HepG2 (cell line): Measurements from ENCODE around the gene CCDC191. TPM values are rescaled to one million over a fixed set of nuclear protein-coding genes. Genes with fewer than 3 reads are reported as not detected.

Experiments
- AGO1 ChIP-seq: fragments of 200-400 bp; formaldehyde crosslinking; IDR thresholded peaks from 2 replicates; pipeline ENCODE4 v1.6.1; 2017; ENCODE audit warnings: mild to moderate bottlenecking, low read depth, low read length, moderate library complexity; ENCODE audit not compliant: poor library complexity, severe bottlenecking
- ETS1 ChIP-seq: sonication (generic); formaldehyde crosslinking; IDR thresholded peaks from 2 replicates; pipeline ENCODE4 v1.4.0; 2020; ENCODE audit warnings: missing genetic modification reagents
- ISX ChIP-seq: sonication (generic); formaldehyde crosslinking; conservative IDR thresholded peaks from 2 replicates; pipeline ENCODE4 v1.5.0; 2020; ENCODE audit warnings: missing genetic modification reagents
- SUZ12 ChIP-seq: fragments of 150-350 bp; IDR thresholded peaks from 2 replicates; pipeline ENCODE4 v1.6.1; 2014; ENCODE audit warnings: low read depth, low read length
- ZBTB26 ChIP-seq: IDR thresholded peaks from 2 replicates; pipeline ENCODE4 v1.6.1; 2016; ENCODE audit warnings: missing compliant biosample characterization, missing genetic modification reagents, borderline replicate concordance
- ZBTB40 ChIP-seq, 2 experiments: fragments of 450-650 bp in 1 of 2; sonication (generic) in 1 of 2; formaldehyde crosslinking in 1 of 2; IDR thresholded peaks; 2 replicates each; pipeline versions ENCODE4 v1.6.1 to v1.8.0; 2016 to 2022; ENCODE audit warnings: antibody characterized with exemption in 1 of 2, mild to moderate bottlenecking in 1 of 2, missing genetic modification reagents in 1 of 2
- ZBTB43 ChIP-seq: sonication (generic); formaldehyde crosslinking; conservative IDR thresholded peaks from 2 replicates; pipeline ENCODE4 v1.4.0; 2020; ENCODE audit warnings: missing genetic modification reagents
- ZFX ChIP-seq: sonication (generic); formaldehyde crosslinking; IDR thresholded peaks from 2 replicates; pipeline ENCODE4 v1.4.0; 2020; ENCODE audit warnings: mild to moderate bottlenecking, low read depth, missing genetic modification reagents, moderate library complexity
- ZNF317 ChIP-seq: sonication (generic); formaldehyde crosslinking; IDR thresholded peaks from 2 replicates; pipeline ENCODE4 v1.5.0; 2020; ENCODE audit warnings: mild to moderate bottlenecking, missing genetic modification reagents
- ZNF441 ChIP-seq: sonication (generic); formaldehyde crosslinking; IDR thresholded peaks from 2 replicates; pipeline ENCODE4 v1.7.0; 2021; ENCODE audit warnings: missing genetic modification reagents, borderline replicate concordance
- ZNF510 ChIP-seq: sonication (generic); formaldehyde crosslinking; IDR thresholded peaks from 2 replicates; pipeline ENCODE4 v1.4.0; 2020; ENCODE audit warnings: low read depth, mild to moderate bottlenecking, missing genetic modification reagents
- ZNF7 ChIP-seq: IDR thresholded peaks from 2 replicates; pipeline ENCODE4 v1.6.1; 2016; ENCODE audit warnings: missing biosample characterization, missing genetic modification reagents
- ZNF749 ChIP-seq: sonication (generic); formaldehyde crosslinking; IDR thresholded peaks from 2 replicates; pipeline ENCODE4 v1.8.0; 2022; ENCODE audit warnings: mild to moderate bottlenecking, missing genetic modification reagents, moderate library complexity, borderline replicate concordance
- ZSCAN9 ChIP-seq: IDR thresholded peaks from 2 replicates; pipeline ENCODE4 v1.6.1; 2016; ENCODE audit warnings: borderline replicate concordance
- polyA plus RNA-seq, 8 experiments: library from polyadenylated mRNA; depleted of rRNA in 3 of 8; stranded (reverse) in 7 of 8; unstranded in 1 of 8; fragments of >200 nt; fragmentation: Illumina TruSeq in 4 of 8; extraction: Trizol in 4 of 8; gene quantifications; 2 replicates each; pipeline versions ENCODE4 v1.2.1 to v1.2.3, GENCODE V29; 2011 to 2016; ENCODE audit warnings: low read depth in 4 of 8, missing spikeins in 1 of 8, mixed read lengths in 1 of 8; ENCODE audit not compliant: insufficient read depth in 1 of 8
- total RNA-seq, 5 experiments: library from RNA; depleted of rRNA; stranded (reverse); fragments of >200 nt; fragmentation: Illumina TruSeq; extraction: Trizol; gene quantifications; 2 replicates each; pipeline ENCODE4 v1.2.3, GENCODE V29; 2016; ENCODE audit warnings: low read depth in 1 of 5

The CCDC191 gene
- total and polyA plus RNA-seq, 2 of the 13 experiments (the other 11 are each of a cell fraction or from before 2014, with no cell fraction given): 0.91 to 1.4 TPM

- TF ChIP-seq ZBTB40 (IDR thresholded peaks at IDR 0.05) (no peak), ZBTB40 (CRISPR knock-in tag; IDR thresholded peaks at IDR 0.05) (no peak; the same call in 1 of the 2 replicates), AGO1 (peak; percentile 33), ZNF749 (CRISPR knock-in tag) (no peak), ZSCAN9 (CRISPR knock-in tag) (no peak), ISX (CRISPR knock-in tag) (0 out of 2 replicates have a peak, but pooled peaks have one; percentile 61), ZBTB43 (CRISPR knock-in tag) (0 out of 2 replicates have a peak, but pooled peaks have one; percentile 35), ZNF317 (CRISPR knock-in tag) (peak; percentile 63; the same call in 1 of the 2 replicates), ZFX (CRISPR knock-in tag) (peak; percentile 74; the same call in 1 of the 2 replicates), ZBTB26 (peak; percentile 46; the same call in 1 of the 2 replicates), ZNF7 (CRISPR knock-in tag) (no peak), ETS1 (CRISPR knock-in tag) (0 out of 2 replicates have a peak, but pooled peaks have one; percentile 55), ZNF510 (peak; percentile 65; the same call in 1 of the 2 replicates), ZNF441 (CRISPR knock-in tag) (0 out of 2 replicates have a peak, but pooled peaks have one; percentile 45), SUZ12 (peak; percentile 96)
Measured at GRCh38 chr3:114056130-114057010, at the start of gene CCDC191, which contains the start of gene QTRT2 (continued).
